ENCODE data around the gene NSRP1. TPM values are rescaled to one million over a fixed set of nuclear protein-coding genes. Genes with fewer than 3 reads are reported as not detected.

NSRP1 gene
- total and polyA plus RNA-seq, 2 of the 4 experiments (the other 2 are of a cell fraction) = 3.4 to 14.2 TPM

GRCh38 chr17:30176855-30177254 is 60.2 kb downstream of the NSRP1 start:
- Histone ChIP-seq H3K4me3 (ENCODE audit: insufficient read depth, low read depth, low read length) (no peak overlapping the region), H4K8ac (ENCODE audit: low read depth in 2 of 2, low read length in 2 of 2) (no peak overlapping the region), H3K9me1 (ENCODE audit: insufficient read depth, low read length) (no peaks in the 10 kb centered on the region), H2BK15ac (ENCODE audit: low read depth, low read length) (no peak overlapping the region), H3K4me2 (ENCODE audit: low read depth, low read length) (no peak overlapping the region), H3K36me3 (ENCODE audit: control insufficient read depth, insufficient read depth, low read length) (peaks cover 27% of the 10 kb centered on the region), H3K56ac (ENCODE audit: extremely low read depth, insufficient read depth, low read length) (no peak overlapping the region), H3K18ac (ENCODE audit: low read depth, low read length) (no peak overlapping the region), H3K4ac (ENCODE audit: low read depth, low read length) (no peak overlapping the region), H2BK20ac (ENCODE audit: low read depth, low read length) (no peak overlapping the region), H2AK9ac (replicated peaks; ENCODE audit: low read depth, low read length, poor library complexity) (no peak overlapping the region), H3K27ac (ENCODE audit: insufficient read depth, low read length) (no peak overlapping the region), H3K9me3 (ENCODE audit: control insufficient read depth, insufficient read depth, low read length) (no peaks in the 10 kb centered on the region), H3K27me3 (ENCODE audit: control insufficient read depth, insufficient read depth, low read length) (no peaks in the 10 kb centered on the region), H4K20me1 (ENCODE audit: insufficient read depth, low read length) (no peaks in the 10 kb centered on the region), H4K5ac (ENCODE audit: low read depth, low read length) (no peak overlapping the region), H2BK5ac (ENCODE audit: low read depth, low read length, poor library complexity, severe bottlenecking) (no peak overlapping the region), H3K4me1 (ENCODE audit: control insufficient read depth, insufficient read depth, low read length) (no peaks in the 10 kb centered on the region), H2BK120ac (ENCODE audit: low read depth, low read length) (no peak overlapping the region), H3K79me1 (ENCODE audit: low read depth in 1 of 2, low read length in 2 of 2) (peaks cover 11 to 28% of the 10 kb centered on the region in 2 experiments), H4K91ac (ENCODE audit: insufficient read depth, low read depth, low read length) (no peak overlapping the region), H2AFZ (replicated peaks; ENCODE audit: low read length, poor library complexity) (no peak overlapping the region), H3K9ac (ENCODE audit: low read depth, low read length) (no peak overlapping the region), H3K23ac (ENCODE audit: low read depth, low read length) (no peak overlapping the region), H3K14ac (replicated peaks; ENCODE audit: low read depth, low read length) (no peak overlapping the region), H2AK5ac (ENCODE audit: low read depth, low read length) (no peak overlapping the region)
- intact Hi-C loops (cut with micrococcal nuclease) = no loop called here
- ChIA-PET POLR2A (ENCODE audit: unreplicated experiment) (no interaction called here), CTCF (interaction anchor here (0.6 kb wide), 1 partner anchor 10 kb away, joined by 3 read pairs; no protein-coding TSS in a partner anchor)
- DNase-seq (no peak), ATAC-seq (ENCODE audit: low read depth) (no peak)
- in situ Hi-C loops (cut with MboI; ENCODE audit: low sequenced_read_pairs) = no loop called here
- TF ChIP-seq RFX5 (IDR thresholded peaks at IDR 0.05; ENCODE audit: low read depth, low read length) = no peak
- no peak for TF ChIP-seq BHLHE40 (IDR thresholded peaks at IDR 0.05; ENCODE audit: low read depth, low read length)
- no peak for TF ChIP-seq CTCF (conservative IDR thresholded peaks at IDR 0.05; ENCODE audit: low read depth, low read length)
- no peak for TF ChIP-seq MAFK (IDR thresholded peaks at IDR 0.05; ENCODE audit: low read depth, low read length)
- no peak for TF ChIP-seq USF2 (IDR thresholded peaks at IDR 0.05; ENCODE audit: low read depth, low read length)
- no peak for TF ChIP-seq RCOR1 (IDR thresholded peaks at IDR 0.05; ENCODE audit: insufficient replicate concordance, low read length)
- no peak for TF ChIP-seq CHD1 (IDR thresholded peaks at IDR 0.05; ENCODE audit: low read depth, low read length)
- TF ChIP-seq NFE2L2 (IDR thresholded peaks at IDR 0.05; ENCODE audit: low read depth, low read length) = no peak
- 100% methylated on average over 1 of the region's 5 CpGs; no CpG with 5 or more reads in 1 of the 2 experiments for WGBS, 2 experiments (ENCODE audit: extremely low coverage in 2 of 2, insufficient read length in 1 of 2)
- dilution Hi-C loops (cut with HindIII; ENCODE audit: low sequenced_read_pairs, unreplicated experiment) = no loop called here
- BruUV-seq (replicated peaks) = no TSS peak

All from IMR-90 (cell line).